ENCODE results near the gene POLR3B.

The POLR3B gene

DNA sequence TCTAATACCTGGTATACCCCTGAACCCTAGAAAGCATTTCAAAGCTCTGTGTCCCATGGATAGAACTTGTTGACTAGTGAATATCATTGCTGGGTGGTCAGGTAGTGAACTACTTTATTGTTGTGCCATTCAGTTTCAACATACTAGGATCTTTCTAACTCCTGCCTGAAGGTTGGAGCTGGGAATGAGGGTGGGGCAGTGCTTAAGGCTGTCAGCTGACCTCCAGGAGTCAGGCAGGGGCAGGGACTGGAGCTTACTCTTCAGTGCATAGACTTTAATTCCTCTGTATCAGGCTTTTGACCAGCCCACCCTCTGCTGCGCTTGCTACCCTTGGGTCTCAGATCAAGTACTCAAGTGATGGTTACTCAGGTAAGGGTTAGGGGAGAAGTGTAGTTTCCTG is 122.7 kb downstream of the POLR3B start:
- H3K4me3 ChIP-seq (ENCODE audit: low read depth, low read length), result no peak overlapping the region
- no peak for DNase-seq (ENCODE audit: low read depth)
- TF ChIP-seq, protein P1, sequence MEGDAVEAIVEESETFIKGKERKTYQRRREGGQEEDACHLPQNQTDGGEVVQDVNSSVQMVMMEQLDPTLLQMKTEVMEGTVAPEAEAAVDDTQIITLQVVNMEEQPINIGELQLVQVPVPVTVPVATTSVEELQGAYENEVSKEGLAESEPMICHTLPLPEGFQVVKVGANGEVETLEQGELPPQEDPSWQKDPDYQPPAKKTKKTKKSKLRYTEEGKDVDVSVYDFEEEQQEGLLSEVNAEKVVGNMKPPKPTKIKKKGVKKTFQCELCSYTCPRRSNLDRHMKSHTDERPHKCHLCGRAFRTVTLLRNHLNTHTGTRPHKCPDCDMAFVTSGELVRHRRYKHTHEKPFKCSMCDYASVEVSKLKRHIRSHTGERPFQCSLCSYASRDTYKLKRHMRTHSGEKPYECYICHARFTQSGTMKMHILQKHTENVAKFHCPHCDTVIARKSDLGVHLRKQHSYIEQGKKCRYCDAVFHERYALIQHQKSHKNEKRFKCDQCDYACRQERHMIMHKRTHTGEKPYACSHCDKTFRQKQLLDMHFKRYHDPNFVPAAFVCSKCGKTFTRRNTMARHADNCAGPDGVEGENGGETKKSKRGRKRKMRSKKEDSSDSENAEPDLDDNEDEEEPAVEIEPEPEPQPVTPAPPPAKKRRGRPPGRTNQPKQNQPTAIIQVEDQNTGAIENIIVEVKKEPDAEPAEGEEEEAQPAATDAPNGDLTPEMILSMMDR (IDR thresholded peaks at IDR 0.05; ENCODE audit: control insufficient read depth, extremely low read depth, insufficient read depth), result no peak

DNA sequence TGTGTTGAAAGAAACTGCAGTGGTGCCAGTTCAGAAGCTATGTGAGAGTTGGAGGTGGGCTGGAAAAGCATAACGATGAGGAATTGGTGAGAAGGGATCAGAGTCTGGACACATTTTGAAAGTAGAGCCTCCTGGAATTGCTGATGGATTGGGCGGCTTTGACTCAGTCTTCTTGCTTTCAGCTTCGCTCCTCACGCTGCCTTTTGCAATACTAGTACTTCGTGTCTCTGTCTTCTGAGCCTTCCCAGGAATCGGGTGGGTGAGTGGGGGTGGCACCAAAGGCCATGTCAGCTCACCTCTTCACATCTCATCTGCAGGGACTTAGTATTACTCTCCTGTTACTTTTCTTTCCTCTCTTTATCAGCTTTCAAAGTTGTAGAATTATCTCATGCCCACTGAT is 123.7 kb downstream of the POLR3B start:
- DNase-seq (ENCODE audit: low read depth), result no peak
- H3K4me3 ChIP-seq (ENCODE audit: low read depth, low read length), result no peak overlapping the region
- TF ChIP-seq, protein P1 (IDR thresholded peaks at IDR 0.05; ENCODE audit: control insufficient read depth, extremely low read depth, insufficient read depth), result no peak

DNA sequence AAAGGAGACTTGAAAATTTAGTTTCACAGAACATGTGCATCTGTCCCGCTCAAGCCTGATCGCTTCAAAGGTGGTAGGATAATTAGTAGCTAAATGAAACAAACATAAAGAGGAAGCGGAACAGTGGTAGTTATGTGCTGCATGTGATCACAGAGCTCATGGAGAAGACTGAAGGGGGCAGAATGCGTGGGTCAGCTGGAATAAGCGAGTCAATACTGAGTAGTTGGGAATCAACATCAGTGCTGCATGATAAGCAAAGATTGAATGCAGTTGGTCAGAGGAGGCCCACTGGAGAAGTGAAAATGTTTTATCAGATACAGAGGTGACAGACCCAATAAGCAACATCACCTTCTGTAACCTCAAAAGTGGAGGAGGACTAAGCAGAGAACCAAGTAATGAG is 130.1 kb downstream of the POLR3B start:
- TF ChIP-seq, protein P1 (IDR thresholded peaks at IDR 0.05; ENCODE audit: control insufficient read depth, extremely low read depth, insufficient read depth), result no peak

DNA sequence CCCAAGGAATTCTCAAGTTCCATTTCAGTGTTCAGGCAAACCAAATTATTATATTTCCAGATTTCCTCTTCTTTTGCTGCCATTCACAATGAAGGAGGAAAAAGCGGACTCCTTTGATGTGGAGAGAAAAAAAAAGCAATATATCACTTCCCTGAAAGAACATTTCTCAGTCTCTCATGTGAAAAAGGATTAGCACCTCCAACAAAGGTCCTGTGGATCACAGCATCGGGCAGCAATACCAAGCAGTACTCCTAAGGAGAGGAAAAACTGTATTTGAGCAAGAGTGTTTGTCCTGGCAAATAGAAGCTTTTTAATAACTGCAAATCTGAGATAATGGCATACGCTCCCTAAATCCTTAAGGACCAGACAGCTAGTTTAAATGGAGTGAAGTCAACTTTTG is 131.3 kb downstream of the POLR3B start:
- TF ChIP-seq, protein P1 (IDR thresholded peaks at IDR 0.05; ENCODE audit: control insufficient read depth, extremely low read depth, insufficient read depth), result no peak
- no peak for DNase-seq (ENCODE audit: low read depth)
- no peak overlapping the region for H3K4me3 ChIP-seq (ENCODE audit: low read depth, low read length)

More for the DNA sequence above, 130.1 kb downstream of the POLR3B start:
- DNase-seq (ENCODE audit: low read depth), result no peak
- no peak overlapping the region for H3K4me3 ChIP-seq (ENCODE audit: low read depth, low read length)

DNA sequence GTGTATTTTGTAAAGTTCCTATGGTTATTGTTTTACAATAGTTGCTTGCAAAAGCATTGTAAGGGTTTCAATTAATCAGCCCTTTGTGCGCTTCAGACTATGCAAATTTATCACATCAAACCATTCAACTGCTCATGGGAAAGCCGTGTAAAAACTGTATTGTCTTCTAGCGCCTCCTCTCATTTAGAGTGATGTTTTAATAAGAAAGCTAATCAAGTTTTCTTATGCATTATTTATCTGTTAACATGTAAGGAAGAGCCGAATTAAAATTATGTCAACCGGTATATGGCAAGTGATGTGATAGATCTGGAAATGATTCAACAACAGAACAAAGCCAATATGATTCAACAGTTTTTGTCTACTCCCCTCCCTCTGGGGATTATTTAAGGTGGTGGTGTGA is 132.7 kb downstream of the POLR3B start:
- DNase-seq (ENCODE audit: low read depth), result no peak
- TF ChIP-seq, protein P1 (IDR thresholded peaks at IDR 0.05; ENCODE audit: control insufficient read depth, extremely low read depth, insufficient read depth), result no peak
- H3K4me3 ChIP-seq (ENCODE audit: low read depth, low read length), result no peak overlapping the region

DNA sequence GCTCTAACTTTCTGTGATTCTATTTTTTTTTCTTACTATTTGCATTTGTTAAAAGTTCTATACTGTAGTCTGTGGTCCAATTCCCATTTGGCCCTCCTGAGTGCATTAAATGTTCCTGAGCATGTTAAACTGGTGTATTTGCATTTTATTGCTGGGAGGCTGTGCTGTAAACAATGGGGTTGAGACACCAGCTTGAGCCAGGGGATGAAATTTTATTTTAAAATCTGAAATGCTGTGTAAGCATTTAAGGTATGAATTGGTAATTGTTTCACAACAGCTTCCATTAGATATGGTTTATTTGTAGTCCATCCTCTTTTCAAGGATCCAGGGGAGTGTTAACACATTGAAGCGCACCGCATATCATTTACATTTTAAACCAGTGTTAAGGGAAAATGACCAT is 135.3 kb downstream of the POLR3B start:
- TF ChIP-seq, protein P1 (IDR thresholded peaks at IDR 0.05; ENCODE audit: control insufficient read depth, extremely low read depth, insufficient read depth), result no peak
- no peak overlapping the region for H3K4me3 ChIP-seq (ENCODE audit: low read depth, low read length)
- no peak for DNase-seq (ENCODE audit: low read depth)

DNA sequence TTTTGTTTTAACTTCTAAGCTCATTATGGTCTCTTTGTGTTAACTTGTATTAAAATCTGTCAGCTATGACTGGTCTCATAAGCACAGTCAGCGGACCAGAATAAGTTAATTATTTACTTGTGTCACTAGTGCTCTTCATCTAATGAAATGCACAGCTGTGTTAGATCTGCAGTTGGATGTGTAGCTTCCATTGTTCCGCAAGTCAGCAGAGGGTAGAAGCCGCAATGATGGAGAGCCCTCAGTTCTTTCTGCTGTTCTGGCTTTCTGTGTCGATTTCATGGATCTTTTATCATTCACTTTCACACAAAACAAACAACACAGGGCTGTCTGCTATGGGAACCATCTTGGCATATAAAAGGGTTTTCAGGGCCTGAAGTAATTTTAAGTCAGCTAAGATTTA is 136.0 kb downstream of the POLR3B start:
- TF ChIP-seq, protein P1 (IDR thresholded peaks at IDR 0.05; ENCODE audit: control insufficient read depth, extremely low read depth, insufficient read depth), result no peak
- H3K4me3 ChIP-seq (ENCODE audit: low read depth, low read length), result no peak overlapping the region
- DNase-seq (ENCODE audit: low read depth), result no peak

All from LNCaP clone FGC (cell line).